Measurements from ENCODE around the gene SLC25A43.

The SLC25A43 gene

DNA sequence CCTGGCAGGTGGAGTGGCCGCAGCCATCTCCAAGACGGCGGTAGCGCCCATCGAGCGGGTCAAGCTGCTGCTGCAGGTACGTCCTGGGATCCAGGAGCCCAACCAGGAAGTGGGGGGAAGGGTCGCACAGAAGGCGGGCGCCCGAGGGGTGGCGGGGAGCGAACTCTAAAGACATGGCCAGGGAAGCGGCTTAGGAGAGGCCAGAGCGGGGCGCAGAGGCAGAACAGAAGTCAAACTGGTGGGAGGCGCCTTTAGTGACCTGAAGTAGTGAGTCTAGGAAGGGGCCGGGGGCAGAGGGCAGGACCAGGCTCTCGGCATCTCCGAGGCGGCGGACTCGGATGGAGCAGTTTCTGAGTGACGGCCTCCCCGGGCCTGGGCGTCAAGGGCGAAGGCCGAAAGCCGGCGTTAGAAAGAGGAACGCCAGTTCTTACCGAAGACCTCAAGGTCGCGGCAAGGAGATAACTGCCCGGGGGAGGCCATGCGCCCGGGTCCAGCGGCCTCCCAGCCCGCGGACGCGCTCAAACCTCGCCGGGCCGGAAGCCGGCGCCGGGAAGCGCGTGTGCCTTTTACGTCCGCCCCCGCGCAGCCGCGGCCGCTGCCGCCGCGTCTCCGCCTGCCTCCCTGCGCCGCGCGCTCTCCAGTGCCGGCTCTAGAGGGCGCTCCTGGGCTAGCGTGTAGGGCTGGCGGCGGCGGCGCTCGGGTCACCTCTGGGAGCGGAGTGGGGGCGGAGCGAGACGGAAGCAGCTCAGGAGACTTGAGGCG, 69.6 kb downstream of the SLC25A43 start:
- TF ChIP-seq, protein P1, sequence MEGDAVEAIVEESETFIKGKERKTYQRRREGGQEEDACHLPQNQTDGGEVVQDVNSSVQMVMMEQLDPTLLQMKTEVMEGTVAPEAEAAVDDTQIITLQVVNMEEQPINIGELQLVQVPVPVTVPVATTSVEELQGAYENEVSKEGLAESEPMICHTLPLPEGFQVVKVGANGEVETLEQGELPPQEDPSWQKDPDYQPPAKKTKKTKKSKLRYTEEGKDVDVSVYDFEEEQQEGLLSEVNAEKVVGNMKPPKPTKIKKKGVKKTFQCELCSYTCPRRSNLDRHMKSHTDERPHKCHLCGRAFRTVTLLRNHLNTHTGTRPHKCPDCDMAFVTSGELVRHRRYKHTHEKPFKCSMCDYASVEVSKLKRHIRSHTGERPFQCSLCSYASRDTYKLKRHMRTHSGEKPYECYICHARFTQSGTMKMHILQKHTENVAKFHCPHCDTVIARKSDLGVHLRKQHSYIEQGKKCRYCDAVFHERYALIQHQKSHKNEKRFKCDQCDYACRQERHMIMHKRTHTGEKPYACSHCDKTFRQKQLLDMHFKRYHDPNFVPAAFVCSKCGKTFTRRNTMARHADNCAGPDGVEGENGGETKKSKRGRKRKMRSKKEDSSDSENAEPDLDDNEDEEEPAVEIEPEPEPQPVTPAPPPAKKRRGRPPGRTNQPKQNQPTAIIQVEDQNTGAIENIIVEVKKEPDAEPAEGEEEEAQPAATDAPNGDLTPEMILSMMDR (IDR thresholded peaks at IDR 0.05; ENCODE audit: insufficient read depth, low read length, missing control alignments), result peak; percentile 83
- ChIA-PET CTCF (interaction anchor here (0.6 to 3.0 kb wide), 15 partner anchors 8 to 323 kb away, joined by 3 to 24 read pairs (median 3); partner anchors contain the start of gene RPL39), POLR2A (interaction anchor here (1.1 kb wide), 2 partner anchors 14 to 44 kb away, joined by 3 to 5 read pairs; no protein-coding TSS in a partner anchor)
- H3K4me3 ChIP-seq (ENCODE audit: low read depth, low read length), result peak overlapping the region; percentile 77
- DNase-seq (ENCODE audit: low read depth, low spot score), result no peak

DNA sequence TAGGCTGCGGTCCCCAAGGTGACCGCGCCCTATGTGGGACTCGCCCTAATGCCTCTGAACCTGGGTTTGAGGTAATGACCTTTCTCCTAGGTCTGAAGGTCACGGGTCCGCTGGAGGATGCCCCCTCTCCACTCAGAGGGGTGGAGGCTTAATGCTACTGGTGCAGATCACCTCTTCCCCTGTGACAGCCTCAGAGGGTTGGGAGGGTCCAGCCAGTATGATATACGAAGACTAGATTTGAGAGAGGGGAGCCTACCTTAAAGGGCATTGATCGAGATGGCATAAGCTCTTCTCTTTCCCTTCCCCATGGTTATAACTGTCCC, 70.1 kb downstream of the SLC25A43 start:
- CTCF ChIA-PET, result interaction anchor here (0.6 to 3.0 kb wide), 14 partner anchors 9 to 322 kb away, joined by 3 to 24 read pairs (median 3); partner anchors contain the start of gene RPL39
- POLR2A ChIA-PET, result interaction anchor here (1.1 kb wide), 1 partner anchor 14 kb away, joined by 5 read pairs; no protein-coding TSS in a partner anchor
- DNase-seq (ENCODE audit: low read depth, low spot score), result no peak
- TF ChIP-seq, protein P1 (IDR thresholded peaks at IDR 0.05; ENCODE audit: insufficient read depth, low read length, missing control alignments), result no peak
- H3K4me3 ChIP-seq (ENCODE audit: low read depth, low read length), result peak overlapping the region; percentile 68

DNA sequence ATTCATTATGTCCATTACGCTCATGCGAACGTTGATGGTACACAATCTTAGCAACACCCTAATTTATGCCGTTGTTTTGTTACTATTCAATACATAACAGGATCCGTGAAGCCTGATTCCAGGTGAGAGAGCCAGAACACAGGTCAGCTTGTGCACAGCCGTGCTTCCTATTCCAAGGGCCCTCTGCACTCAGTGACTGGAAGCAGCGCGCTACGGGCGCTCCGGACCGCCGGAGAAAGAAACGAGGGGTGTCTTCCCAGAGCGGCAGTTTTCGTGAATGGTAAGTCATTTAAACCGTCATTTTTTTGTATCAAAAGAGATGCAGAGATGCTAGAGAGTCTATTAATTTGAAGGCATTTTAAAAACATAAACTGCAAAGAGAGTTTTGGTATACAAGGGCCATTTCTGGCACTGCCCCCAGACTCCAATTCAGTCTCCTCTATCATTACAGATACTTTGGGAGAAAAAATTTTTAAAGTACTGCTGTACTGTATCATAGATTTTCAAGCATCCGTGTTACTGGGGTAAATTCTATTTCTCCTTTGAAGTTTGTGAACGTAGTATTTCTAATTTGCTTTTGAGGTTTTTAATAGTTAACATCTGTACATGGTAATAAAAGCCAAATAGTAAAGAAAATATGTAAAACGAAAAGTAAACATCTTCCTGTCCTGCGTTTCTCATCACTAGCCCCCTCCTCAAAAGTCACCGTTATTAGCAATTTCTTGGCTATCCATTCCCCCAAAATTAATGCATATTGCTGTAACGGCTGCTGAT, 75.7 kb downstream of the SLC25A43 start:
- CTCF ChIA-PET, result interaction anchor here (1.3 to 29.7 kb wide), 3 partner anchors 8 to 35 kb away, joined by 8 to 627 read pairs (median 43); no protein-coding TSS in a partner anchor
- TF ChIP-seq, protein P1 (IDR thresholded peaks at IDR 0.05; ENCODE audit: insufficient read depth, low read length, missing control alignments), result no peak
- no peak overlapping the region for H3K4me3 ChIP-seq (ENCODE audit: low read depth, low read length)
- no peak for DNase-seq (ENCODE audit: low read depth, low spot score)
- POLR2A ChIA-PET, result no interaction called here

DNA sequence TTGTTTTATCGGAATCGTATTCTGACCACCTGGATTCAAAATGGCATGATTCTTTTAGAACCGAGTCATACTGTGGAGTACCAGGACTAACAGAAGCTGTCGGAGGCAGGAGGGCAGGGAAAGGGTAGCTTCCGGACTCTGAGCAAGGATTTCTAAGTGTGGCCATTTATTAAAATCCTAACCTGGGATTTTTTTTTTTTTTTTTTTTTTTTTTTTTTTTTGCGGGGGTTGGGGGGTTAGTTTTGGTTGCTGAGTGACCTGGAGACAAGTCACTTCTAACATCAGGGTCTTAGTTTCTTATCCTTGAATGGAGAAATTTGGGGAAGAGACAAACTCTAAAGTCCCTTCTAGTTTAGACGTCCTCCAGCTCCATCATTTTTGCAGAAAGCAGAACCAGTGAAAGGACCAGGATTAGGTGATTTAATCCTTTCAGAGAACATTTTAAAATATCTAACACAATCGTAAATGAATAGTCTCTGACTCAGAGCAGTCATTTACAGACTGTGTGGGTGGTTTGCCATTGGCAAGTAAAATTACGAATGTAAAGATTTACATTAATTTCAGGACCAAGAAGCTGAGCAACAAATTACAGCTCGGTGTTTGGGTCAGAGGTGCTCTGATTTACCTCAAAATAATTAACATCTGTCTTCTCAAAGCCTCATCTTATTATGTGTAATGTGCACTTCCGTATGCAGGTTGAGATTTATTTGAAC, 76.4 kb downstream of the SLC25A43 start:
- TF ChIP-seq, protein P1 (IDR thresholded peaks at IDR 0.05; ENCODE audit: insufficient read depth, low read length, missing control alignments), result no peak
- CTCF ChIA-PET, result interaction anchor here (4.4 to 29.7 kb wide), 2 partner anchors 13 to 34 kb away, joined by 43 to 627 read pairs; no protein-coding TSS in a partner anchor
- no peak overlapping the region for H3K4me3 ChIP-seq (ENCODE audit: low read depth, low read length)
- no peak for DNase-seq (ENCODE audit: low read depth, low spot score)
- POLR2A ChIA-PET, result no interaction called here

DNA sequence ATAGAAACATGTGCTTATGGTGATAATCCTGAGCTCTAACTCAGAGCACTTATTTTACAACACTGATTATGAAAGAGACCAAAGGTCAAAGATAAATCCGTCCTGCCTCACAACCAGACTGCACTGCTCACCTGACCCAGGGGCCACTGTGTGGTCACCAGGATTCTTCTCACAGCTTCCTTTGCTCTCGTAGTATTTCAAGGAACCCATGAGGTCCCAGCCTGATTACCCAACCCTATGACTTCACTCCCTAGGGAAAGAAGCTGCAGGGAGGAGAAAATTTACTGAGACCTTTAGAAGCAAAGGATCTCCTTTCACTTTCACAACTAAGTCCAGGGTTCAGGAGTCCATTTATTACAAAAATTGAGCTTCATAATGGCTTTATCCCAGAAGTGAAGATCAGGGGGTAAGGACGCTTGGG, 78.7 kb downstream of the SLC25A43 start:
- TF ChIP-seq, protein P1 (IDR thresholded peaks at IDR 0.05; ENCODE audit: insufficient read depth, low read length, missing control alignments), result no peak
- peak; percentile 52 for DNase-seq (ENCODE audit: low read depth, low spot score)
- ChIA-PET POLR2A (no interaction called here), CTCF (interaction anchor here (1.0 to 29.7 kb wide), 4 partner anchors 8 to 72 kb away, joined by 3 to 627 read pairs (median 30); no protein-coding TSS in a partner anchor)
- H3K4me3 ChIP-seq (ENCODE audit: low read depth, low read length), result no peak overlapping the region
